ENCODE measurements around the gene IPPK.

Gene IPPK

GRCh38 chr9:92696619-92697018, 26.7 kb upstream of the IPPK start:
- Histone ChIP-seq H3K27me3 (ENCODE audit: control insufficient read depth in 2 of 2, insufficient read depth in 2 of 2, low read length in 2 of 2) (no peaks in the 10 kb centered on the region), H3K4me3 (ENCODE audit: low read length in 2 of 2) (no peak overlapping the region), H3K9me3 (ENCODE audit: control insufficient read depth in 2 of 2, low read length in 2 of 2) (peaks cover 0 to 6% of the 10 kb centered on the region in 2 donors), H3K36me3 (ENCODE audit: control insufficient read depth in 2 of 2, insufficient read depth in 2 of 2, low read length in 2 of 2) (no peaks in the 10 kb centered on the region), H3K9ac (ENCODE audit: low read depth in 1 of 2, low read length in 2 of 2) (no peak overlapping the region), H3K4me1 (ENCODE audit: control insufficient read depth in 2 of 2, insufficient read depth in 2 of 2, low read length in 2 of 2) (no peaks in the 10 kb centered on the region), H3K27ac (ENCODE audit: low read depth in 2 of 2, low read length in 2 of 2) (no peak overlapping the region)

GRCh38 chr9:92686954-92687353, 17.0 kb upstream of the IPPK start:
- Histone ChIP-seq H3K27me3 (ENCODE audit: control insufficient read depth in 2 of 2, insufficient read depth in 2 of 2, low read length in 2 of 2) (no peaks in the 10 kb centered on the region), H3K27ac (ENCODE audit: low read depth in 2 of 2, low read length in 2 of 2) (no peak overlapping the region), H3K36me3 (ENCODE audit: control insufficient read depth in 2 of 2, insufficient read depth in 2 of 2, low read length in 2 of 2) (no peaks in the 10 kb centered on the region), H3K4me1 (ENCODE audit: control insufficient read depth in 2 of 2, insufficient read depth in 2 of 2, low read length in 2 of 2) (no peaks in the 10 kb centered on the region), H3K9me3 (ENCODE audit: control insufficient read depth in 2 of 2, low read length in 2 of 2) (no peaks in the 10 kb centered on the region), H3K9ac (ENCODE audit: low read depth in 1 of 2, low read length in 2 of 2) (no peak overlapping the region), H3K4me3 (ENCODE audit: low read length in 2 of 2) (no peak overlapping the region)

- no peak overlapping the region for H3K9ac ChIP-seq (ENCODE audit: low read depth in 1 of 2, low read length in 2 of 2)
These were observed 15.1 kb upstream of the IPPK start for GRCh38 chr9:92685022-92685421.

DNA sequence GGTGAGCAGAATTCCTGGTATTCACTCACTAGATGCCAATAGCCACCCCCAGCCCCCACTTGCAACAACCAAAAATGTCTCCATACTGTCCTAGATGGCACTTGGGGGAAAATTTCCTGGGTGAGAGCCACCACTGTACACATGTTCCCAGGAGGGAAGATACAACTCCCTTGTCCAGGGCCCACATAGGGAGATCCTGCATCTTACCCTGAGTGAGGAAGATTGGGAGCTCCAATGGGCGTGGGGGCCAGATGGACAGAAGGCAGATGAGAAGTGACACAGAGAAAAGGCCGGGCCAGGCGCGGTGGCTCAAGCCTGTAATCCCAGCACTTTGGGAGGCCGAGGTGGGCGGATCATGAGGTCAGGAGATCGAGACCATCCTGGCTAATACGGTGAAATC, 12.3 kb upstream of the IPPK start:
- Histone ChIP-seq H3K9me3 (ENCODE audit: control insufficient read depth in 2 of 2, low read length in 2 of 2) (no peaks in the 10 kb centered on the region), H3K9ac (ENCODE audit: low read depth in 1 of 2, low read length in 2 of 2) (no peak overlapping the region), H3K27me3 (ENCODE audit: control insufficient read depth in 2 of 2, insufficient read depth in 2 of 2, low read length in 2 of 2) (no peaks in the 10 kb centered on the region), H3K36me3 (ENCODE audit: control insufficient read depth in 2 of 2, insufficient read depth in 2 of 2, low read length in 2 of 2) (no peaks in the 10 kb centered on the region), H3K4me1 (ENCODE audit: control insufficient read depth in 2 of 2, insufficient read depth in 2 of 2, low read length in 2 of 2) (no peaks in the 10 kb centered on the region), H3K27ac (ENCODE audit: low read depth in 2 of 2, low read length in 2 of 2) (no peak overlapping the region), H3K4me3 (ENCODE audit: low read length in 2 of 2) (no peak overlapping the region)

More at GRCh38 chr9:92685022-92685421, 15.1 kb upstream of the IPPK start:
- no peaks in the 10 kb centered on the region for H3K9me3 ChIP-seq (ENCODE audit: control insufficient read depth in 2 of 2, low read length in 2 of 2)
- no peak overlapping the region for H3K27ac ChIP-seq (ENCODE audit: low read depth in 2 of 2, low read length in 2 of 2)
- H3K4me1 ChIP-seq (ENCODE audit: control insufficient read depth in 2 of 2, insufficient read depth in 2 of 2, low read length in 2 of 2), result no peaks in the 10 kb centered on the region
- no peaks in the 10 kb centered on the region for H3K27me3 ChIP-seq (ENCODE audit: control insufficient read depth in 2 of 2, insufficient read depth in 2 of 2, low read length in 2 of 2)
- H3K4me3 ChIP-seq (ENCODE audit: low read length in 2 of 2), result no peak overlapping the region
- no peaks in the 10 kb centered on the region for H3K36me3 ChIP-seq (ENCODE audit: control insufficient read depth in 2 of 2, insufficient read depth in 2 of 2, low read length in 2 of 2)

DNA sequence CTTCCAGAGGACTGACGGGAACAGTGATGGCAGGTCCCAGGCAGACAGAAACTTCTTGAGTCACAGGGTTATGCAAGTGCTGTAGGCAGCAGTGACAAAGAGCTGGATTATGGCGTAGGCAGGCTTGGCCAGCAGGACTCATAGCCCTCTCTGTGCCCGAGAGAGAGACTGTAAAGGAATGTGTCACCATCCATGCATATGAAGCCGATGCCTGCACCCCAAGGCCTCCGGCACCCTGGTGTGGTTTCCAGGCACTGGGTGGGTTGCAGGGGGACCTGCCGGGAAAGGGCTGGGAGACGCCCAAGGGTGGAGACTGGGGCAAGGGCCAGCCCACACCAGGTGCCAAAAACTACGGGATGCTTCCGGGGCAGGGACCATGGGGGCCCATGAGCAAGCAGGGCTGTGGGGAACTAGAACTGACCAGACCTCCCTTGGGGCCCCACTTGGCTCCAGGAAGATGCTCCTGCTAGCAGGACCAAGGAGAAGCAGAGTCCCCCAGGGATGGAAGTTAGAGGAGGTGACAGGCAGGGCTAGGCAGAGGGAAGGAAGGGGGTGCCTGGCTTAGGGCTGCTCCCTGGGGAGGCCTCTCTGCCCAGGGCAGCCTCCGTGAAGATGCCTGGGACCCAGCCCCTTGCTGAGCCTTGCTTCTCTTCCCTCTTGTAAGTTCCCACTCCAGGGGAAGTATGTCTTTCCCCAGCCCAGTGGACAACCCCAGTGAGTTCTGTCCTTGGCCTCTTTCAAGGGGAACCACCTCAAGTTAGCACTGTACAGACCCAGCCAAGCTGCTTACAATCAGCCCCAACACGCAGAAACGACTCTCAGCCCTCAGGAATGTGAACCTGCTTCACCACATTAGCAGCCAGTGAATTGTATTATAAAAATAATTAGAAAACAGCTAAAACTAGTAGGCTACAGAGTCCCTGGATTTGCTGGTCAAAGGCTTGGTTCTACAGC, 10.5 kb upstream of the IPPK start:
- Histone ChIP-seq H3K27ac (ENCODE audit: low read depth in 2 of 2, low read length in 2 of 2) (no peak overlapping the region), H3K4me1 (ENCODE audit: control insufficient read depth in 2 of 2, insufficient read depth in 2 of 2, low read length in 2 of 2) (no peaks in the 10 kb centered on the region), H3K9me3 (ENCODE audit: control insufficient read depth in 2 of 2, low read length in 2 of 2) (no peaks in the 10 kb centered on the region), H3K27me3 (ENCODE audit: control insufficient read depth in 2 of 2, insufficient read depth in 2 of 2, low read length in 2 of 2) (no peaks in the 10 kb centered on the region), H3K36me3 (ENCODE audit: control insufficient read depth in 2 of 2, insufficient read depth in 2 of 2, low read length in 2 of 2) (no peaks in the 10 kb centered on the region), H3K9ac (ENCODE audit: low read depth in 1 of 2, low read length in 2 of 2) (no peak overlapping the region), H3K4me3 (ENCODE audit: low read length in 2 of 2) (no peak overlapping the region)

DNA sequence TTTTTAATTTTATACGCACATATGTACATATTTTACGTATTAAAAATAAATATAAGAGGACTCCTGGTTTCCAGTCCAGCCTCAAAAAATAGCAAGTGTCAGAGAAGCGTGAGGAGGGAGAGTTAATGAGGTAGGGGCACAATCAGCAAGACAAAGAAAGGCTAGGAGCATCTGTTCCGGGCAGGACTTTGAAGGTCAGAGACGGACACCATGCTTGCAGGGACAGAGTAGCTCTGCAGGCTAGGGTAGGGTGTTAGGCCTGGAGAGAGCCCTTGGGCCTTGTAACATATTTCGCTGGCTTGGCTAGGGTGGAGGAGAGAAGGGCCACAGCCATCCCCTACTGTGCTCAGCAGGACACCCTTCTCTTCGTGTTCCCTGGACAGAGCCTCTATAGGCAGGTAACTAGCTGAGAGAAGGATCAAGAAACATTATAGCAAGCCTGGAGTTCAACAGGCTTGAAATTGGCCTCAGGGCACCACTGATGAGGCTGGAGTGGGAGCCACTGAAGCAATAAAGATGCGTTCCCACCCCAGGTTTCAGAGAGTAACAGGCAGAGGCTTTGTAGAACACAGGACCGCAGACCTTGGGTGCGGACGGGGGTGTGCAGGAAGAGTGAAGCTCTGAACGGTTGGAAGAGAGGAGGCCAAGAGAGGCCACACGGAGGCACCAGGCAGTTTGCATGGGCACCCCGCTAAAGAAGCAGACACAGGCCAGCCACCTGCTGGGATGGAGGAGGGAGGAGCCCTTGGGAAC, 9.7 kb upstream of the IPPK start:
- no peaks in the 10 kb centered on the region for H3K27me3 ChIP-seq (ENCODE audit: control insufficient read depth in 2 of 2, insufficient read depth in 2 of 2, low read length in 2 of 2)

GRCh38 chr9:92671323-92671722, 1.4 kb upstream of the IPPK start:
- Histone ChIP-seq H3K4me1 (ENCODE audit: control insufficient read depth in 2 of 2, insufficient read depth in 2 of 2, low read length in 2 of 2) (peaks cover 4 to 11% of the 10 kb centered on the region in 2 donors), H3K4me3 (ENCODE audit: low read length in 2 of 2) (peak overlapping the region; percentile 96 to 100), H3K27me3 (ENCODE audit: control insufficient read depth in 2 of 2, insufficient read depth in 2 of 2, low read length in 2 of 2) (no peaks in the 10 kb centered on the region), H3K36me3 (ENCODE audit: control insufficient read depth in 2 of 2, insufficient read depth in 2 of 2, low read length in 2 of 2) (peaks cover 2 to 4% of the 10 kb centered on the region in 2 donors), H3K9me3 (ENCODE audit: control insufficient read depth in 2 of 2, low read length in 2 of 2) (no peaks in the 10 kb centered on the region), H3K9ac (ENCODE audit: low read depth in 1 of 2, low read length in 2 of 2) (no peak overlapping the region), H3K27ac (ENCODE audit: low read depth in 2 of 2, low read length in 2 of 2) (no peak overlapping the region)

More for the DNA sequence above, 9.7 kb upstream of the IPPK start:
- no peaks in the 10 kb centered on the region for H3K4me1 ChIP-seq (ENCODE audit: control insufficient read depth in 2 of 2, insufficient read depth in 2 of 2, low read length in 2 of 2)
- no peak overlapping the region for H3K4me3 ChIP-seq (ENCODE audit: low read length in 2 of 2)
- no peaks in the 10 kb centered on the region for H3K9me3 ChIP-seq (ENCODE audit: control insufficient read depth in 2 of 2, low read length in 2 of 2)
- no peaks in the 10 kb centered on the region for H3K36me3 ChIP-seq (ENCODE audit: control insufficient read depth in 2 of 2, insufficient read depth in 2 of 2, low read length in 2 of 2)
- no peak overlapping the region for H3K9ac ChIP-seq (ENCODE audit: low read depth in 1 of 2, low read length in 2 of 2)
- H3K27ac ChIP-seq (ENCODE audit: low read depth in 2 of 2, low read length in 2 of 2), result no peak overlapping the region

DNA sequence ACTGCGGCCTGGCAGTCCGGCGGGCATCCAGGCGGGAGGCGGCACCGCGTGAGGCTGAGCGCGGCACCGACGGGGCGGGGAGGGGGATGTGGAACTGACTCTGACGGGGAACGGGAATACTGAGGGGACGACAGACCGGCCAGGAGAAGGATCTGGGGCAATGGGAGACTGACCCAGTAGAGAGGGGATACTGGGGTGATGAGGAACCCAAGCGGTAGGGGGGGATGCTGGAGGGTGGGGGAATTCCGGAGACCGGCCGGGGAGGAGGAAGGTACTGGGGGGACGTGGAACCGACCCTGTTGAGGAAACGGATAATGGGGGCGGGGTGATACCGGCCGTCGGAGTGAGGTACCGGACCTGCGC, 423 bp downstream of the IPPK start:
- Histone ChIP-seq H3K4me3 (ENCODE audit: low read length in 2 of 2) (peak overlapping the region; percentile 96 to 100), H3K9me3 (ENCODE audit: control insufficient read depth in 2 of 2, low read length in 2 of 2) (no peaks in the 10 kb centered on the region), H3K36me3 (ENCODE audit: control insufficient read depth in 2 of 2, insufficient read depth in 2 of 2, low read length in 2 of 2) (peaks cover 2 to 7% of the 10 kb centered on the region in 2 donors), H3K27ac (ENCODE audit: low read depth in 2 of 2, low read length in 2 of 2) (peak overlapping the region; percentile 36 to 74), H3K27me3 (ENCODE audit: control insufficient read depth in 2 of 2, insufficient read depth in 2 of 2, low read length in 2 of 2) (no peaks in the 10 kb centered on the region), H3K9ac (ENCODE audit: low read depth in 1 of 2, low read length in 2 of 2) (peak overlapping the region; percentile 61 to 73), H3K4me1 (ENCODE audit: control insufficient read depth in 2 of 2, insufficient read depth in 2 of 2, low read length in 2 of 2) (peaks cover 4 to 11% of the 10 kb centered on the region in 2 donors)

DNA sequence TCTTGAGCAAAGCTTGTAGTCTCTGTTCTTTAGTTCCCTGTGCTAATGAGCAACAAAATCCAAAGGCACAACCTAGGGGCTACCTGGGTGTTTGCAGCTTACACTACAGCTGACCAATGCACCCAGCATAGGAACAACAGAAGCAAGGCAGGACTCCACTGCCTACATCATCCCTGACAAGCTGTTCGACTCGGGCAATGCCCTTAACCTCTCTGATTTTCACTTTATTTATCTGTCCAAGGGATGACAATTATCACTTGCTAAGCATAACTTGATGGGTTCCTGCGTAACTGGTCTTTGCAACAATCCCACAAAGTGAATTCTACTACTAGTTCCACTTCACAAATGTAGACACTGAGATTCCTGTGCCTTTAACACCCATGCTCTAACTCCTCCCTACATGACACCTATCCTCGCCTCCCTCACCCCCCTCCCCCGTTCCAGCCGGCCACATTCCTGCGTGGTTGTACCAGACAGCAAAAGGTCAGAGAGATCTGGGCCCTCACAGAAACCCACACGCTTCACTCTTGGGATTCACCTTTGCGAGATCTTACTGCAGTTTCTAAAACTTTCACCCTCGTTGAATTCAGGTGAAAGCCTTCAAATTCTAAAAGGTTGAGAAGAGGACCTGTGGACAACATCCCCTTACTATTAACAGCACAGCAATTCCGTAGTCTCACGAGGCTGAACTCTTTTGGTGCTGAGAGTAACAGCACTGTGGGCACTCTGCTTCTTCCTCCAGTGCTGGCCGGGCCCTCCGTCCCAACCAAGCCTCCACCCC, 995 bp downstream of the IPPK start:
- Histone ChIP-seq H3K4me1 (ENCODE audit: control insufficient read depth in 2 of 2, insufficient read depth in 2 of 2, low read length in 2 of 2) (peaks cover 4 to 11% of the 10 kb centered on the region in 2 donors), H3K36me3 (ENCODE audit: control insufficient read depth in 2 of 2, insufficient read depth in 2 of 2, low read length in 2 of 2) (peaks cover 2 to 7% of the 10 kb centered on the region in 2 donors), H3K27ac (ENCODE audit: low read depth in 2 of 2, low read length in 2 of 2) (peak overlapping the region; percentile 36 to 74), H3K4me3 (ENCODE audit: low read length in 2 of 2) (peak overlapping the region; percentile 96 to 100), H3K9ac (ENCODE audit: low read depth in 1 of 2, low read length in 2 of 2) (peak overlapping the region; percentile 61 to 73), H3K27me3 (ENCODE audit: control insufficient read depth in 2 of 2, insufficient read depth in 2 of 2, low read length in 2 of 2) (no peaks in the 10 kb centered on the region), H3K9me3 (ENCODE audit: control insufficient read depth in 2 of 2, low read length in 2 of 2) (no peaks in the 10 kb centered on the region)

All from mucosa of rectum (tissue), 2 donors.